ENCODE data around the gene PCYT2. TPM values are rescaled to one million over a fixed set of nuclear protein-coding genes. Genes with fewer than 3 reads are reported as not detected.

Gene PCYT2
- total RNA-seq, 1 donor from 2014 or later = 47.1 TPM

Other genes starting within 250 kb of the PCYT2 start
- gene OXLD1, start 244.8 kb downstream of the PCYT2 start, total RNA-seq = 17.9 TPM
- gene CCDC137, start 244.7 kb downstream of the PCYT2 start, total RNA-seq = 8.2 TPM
- gene ARL16, start 227.6 kb downstream of the PCYT2 start, total RNA-seq = 19.1 TPM
- gene HGS, start 227.4 kb downstream of the PCYT2 start, total RNA-seq = 56.2 TPM
- 117 TPM for gene MRPL12, start 208.0 kb downstream of the PCYT2 start, total RNA-seq
- gene SLC25A10, start 199.1 kb downstream of the PCYT2 start, total RNA-seq = 6.3 TPM
- not detected for gene GCGR, start 107.2 kb downstream of the PCYT2 start, total RNA-seq
- 102 TPM for gene MCRIP1, start 78.1 kb downstream of the PCYT2 start, total RNA-seq
- gene PPP1R27, start 76.3 kb downstream of the PCYT2 start, total RNA-seq = 0.32 TPM
- gene P4HB, start 50.9 kb downstream of the PCYT2 start, total RNA-seq = 371 TPM
- gene ARHGDIA, start 40.1 kb downstream of the PCYT2 start, total RNA-seq = 158 TPM
- gene ALYREF, start 19.8 kb downstream of the PCYT2 start, total RNA-seq = 40.1 TPM
- 131 TPM for gene ANAPC11, start 19.7 kb downstream of the PCYT2 start, total RNA-seq
- 0.51 TPM for gene NPB, start 9.2 kb downstream of the PCYT2 start, total RNA-seq
- gene SIRT7, start 6.8 kb upstream of the PCYT2 start, total RNA-seq = 8.3 TPM
- gene MAFG, start 16.3 kb upstream of the PCYT2 start, total RNA-seq = 24.4 TPM
- 7.8 TPM for gene PYCR1, start 25.9 kb upstream of the PCYT2 start, total RNA-seq
- gene MYADML2, start 35.8 kb upstream of the PCYT2 start, total RNA-seq = 4.4 TPM
- gene NOTUM, start 49.8 kb upstream of the PCYT2 start, total RNA-seq = 0.38 TPM
- gene ASPSCR1, start 66.2 kb upstream of the PCYT2 start, total RNA-seq = 25.5 TPM
- 22.8 TPM for gene CENPX, start 111.5 kb upstream of the PCYT2 start, total RNA-seq
- gene LRRC45, start 111.9 kb upstream of the PCYT2 start, total RNA-seq = 3.3 TPM
- 0.65 TPM for gene RAC3, start 120.3 kb upstream of the PCYT2 start, total RNA-seq
- gene DCXR, start 126.3 kb upstream of the PCYT2 start, total RNA-seq = 144 TPM
- 21.0 TPM for gene RFNG, start 140.4 kb upstream of the PCYT2 start, total RNA-seq
- gene GPS1, start 140.5 kb upstream of the PCYT2 start, total RNA-seq = 67.4 TPM
- 47.6 TPM for gene DUS1L, start 154.4 kb upstream of the PCYT2 start, total RNA-seq
- 22.9 TPM for gene FASN, start 186.8 kb upstream of the PCYT2 start, total RNA-seq